ENCODE measurements around the gene SGO2. TPM values are rescaled to one million over a fixed set of nuclear protein-coding genes. Genes with fewer than 3 reads are reported as not detected.

SGO2 gene
- total and polyA plus RNA-seq, 2 experiments from 2014 or later: 6.3 to 14.5 TPM

- H4K20me1 ChIP-seq (ENCODE audit: insufficient read depth): no peaks in the 10 kb centered on the region
- 43 to 67% methylated on average over 1 of the region's 1 CpG for WGBS, 2 experiments (ENCODE audit: low coverage in 1 of 2, low lambda C conversion rate in 2 of 2, missing lambda C conversion rate in 2 of 2)
- H3K4me1 ChIP-seq (ENCODE audit: insufficient read depth): peaks cover 11% of the 10 kb centered on the region; the same call in 1 of the 2 replicates
- no peaks in the 10 kb centered on the region for H3K27me3 ChIP-seq (replicated peaks; ENCODE audit: insufficient read depth)
- peak; percentile 38 for DNase-seq
- H3K4me3 ChIP-seq: no peak overlapping the region
- in situ Hi-C loops (cut with MboI): no loop called here
- H3K27ac ChIP-seq: no peak overlapping the region
- H3K79me2 ChIP-seq (ENCODE audit: insufficient read depth): no peaks in the 10 kb centered on the region
- no peaks in the 10 kb centered on the region for H3K9me3 ChIP-seq (ENCODE audit: low read depth)
- no peak for TF ChIP-seq EZH2phosphoT487 (IDR thresholded peaks at IDR 0.05; ENCODE audit: insufficient read depth, low read depth)
- TF ChIP-seq EZH2 (IDR thresholded peaks at IDR 0.05; ENCODE audit: insufficient read depth, poor library complexity, severe bottlenecking): no peak
- H3K9ac ChIP-seq: no peak overlapping the region
- H3F3A ChIP-seq (ENCODE audit: insufficient read depth): peaks cover 14% of the 10 kb centered on the region; the same call in 1 of the 2 replicates
- no peaks in the 10 kb centered on the region; the same call in 1 of the 2 replicates for H3K9me2 ChIP-seq (ENCODE audit: insufficient read depth)
- no peak overlapping the region for H2AFZ ChIP-seq
- no peak overlapping the region for H3K4me2 ChIP-seq (ENCODE audit: unreplicated experiment)
- H3K36me3 ChIP-seq (ENCODE audit: low read depth): no peaks in the 10 kb centered on the region
Observed at GRCh38 chr2:200592406-200593075, 66.5 kb downstream of the SGO2 start.

DNA sequence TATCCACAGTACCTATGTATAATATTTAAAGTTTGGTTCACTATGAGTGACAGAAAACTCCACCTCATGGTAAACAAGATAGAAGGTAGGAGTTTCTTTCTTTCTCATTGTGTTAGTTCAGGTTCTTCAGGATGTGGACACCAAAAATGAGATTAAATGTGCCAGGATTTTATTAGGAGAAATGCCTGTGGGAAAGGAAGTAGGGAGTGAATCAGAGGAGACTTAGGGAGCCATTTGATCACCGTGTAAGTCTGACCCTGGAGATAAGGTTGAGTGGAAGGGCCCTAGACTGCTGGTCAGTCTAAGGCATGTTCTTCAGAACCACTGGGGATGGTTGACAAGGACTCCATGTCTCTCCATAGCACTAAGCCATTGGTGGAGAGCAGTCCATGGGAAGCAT lies 67.9 kb downstream of the SGO2 start:
- 67 to 75% methylated on average over 1 of the region's 1 CpG for WGBS, 2 experiments (ENCODE audit: low coverage in 1 of 2, low lambda C conversion rate in 2 of 2, missing lambda C conversion rate in 2 of 2)
- Histone ChIP-seq H3F3A (ENCODE audit: insufficient read depth) (peaks cover 12% of the 10 kb centered on the region; the same call in 1 of the 2 replicates), H3K27ac (no peak overlapping the region), H3K9ac (no peak overlapping the region), H3K27me3 (replicated peaks; ENCODE audit: insufficient read depth) (no peaks in the 10 kb centered on the region), H3K79me2 (ENCODE audit: insufficient read depth) (no peaks in the 10 kb centered on the region), H4K20me1 (ENCODE audit: insufficient read depth) (no peaks in the 10 kb centered on the region), H3K4me3 (no peak overlapping the region), H3K9me2 (ENCODE audit: insufficient read depth) (no peaks in the 10 kb centered on the region; the same call in 1 of the 2 replicates), H3K4me2 (ENCODE audit: unreplicated experiment) (no peak overlapping the region), H3K9me3 (ENCODE audit: low read depth) (no peaks in the 10 kb centered on the region), H2AFZ (no peak overlapping the region), H3K36me3 (ENCODE audit: low read depth) (no peaks in the 10 kb centered on the region), H3K4me1 (ENCODE audit: insufficient read depth) (peaks cover 11% of the 10 kb centered on the region; the same call in 1 of the 2 replicates)
- in situ Hi-C loops (cut with MboI): no loop called here
- no peak for DNase-seq
- no peak for TF ChIP-seq EZH2phosphoT487 (IDR thresholded peaks at IDR 0.05; ENCODE audit: insufficient read depth, low read depth)

DNA sequence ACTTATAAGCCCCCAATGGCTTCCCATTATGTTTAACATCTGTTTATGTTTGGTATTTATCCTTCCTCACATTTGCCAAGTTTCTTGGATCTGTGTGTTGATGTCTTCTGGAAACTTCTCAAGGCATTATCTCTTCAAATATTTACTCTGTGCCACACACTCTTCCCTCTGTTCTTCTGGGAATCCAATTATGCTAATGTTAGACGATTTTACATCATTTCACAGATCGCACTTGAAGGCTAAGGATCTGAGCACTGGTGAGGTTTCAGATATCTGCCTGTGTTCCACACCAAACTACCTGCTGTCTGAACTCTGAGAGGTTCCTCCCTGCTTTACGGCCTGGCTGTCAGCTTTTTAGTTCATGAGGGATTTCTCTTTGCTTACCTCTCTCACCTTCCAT lies 69.9 kb downstream of the SGO2 start:
- H3K9me3 ChIP-seq (ENCODE audit: low read depth): no peaks in the 10 kb centered on the region

GRCh38 chr2:200596774-200597570 lies 71.0 kb downstream of the SGO2 start:
- Histone ChIP-seq H3K4me1 (ENCODE audit: insufficient read depth) (no peaks in the 10 kb centered on the region), H3K9me2 (ENCODE audit: insufficient read depth) (no peaks in the 10 kb centered on the region; the same call in 1 of the 2 replicates), H3K36me3 (ENCODE audit: low read depth) (no peaks in the 10 kb centered on the region), H3K79me2 (ENCODE audit: insufficient read depth) (no peaks in the 10 kb centered on the region), H3K9me3 (ENCODE audit: low read depth) (no peaks in the 10 kb centered on the region), H3K4me3 (no peak overlapping the region), H3K9ac (no peak overlapping the region), H3K27me3 (replicated peaks; ENCODE audit: insufficient read depth) (no peaks in the 10 kb centered on the region), H2AFZ (no peak overlapping the region), H4K20me1 (ENCODE audit: insufficient read depth) (no peaks in the 10 kb centered on the region), H3K4me2 (ENCODE audit: unreplicated experiment) (no peak overlapping the region), H3K27ac (no peak overlapping the region), H3F3A (ENCODE audit: insufficient read depth) (no peaks in the 10 kb centered on the region)
- DNase-seq: no peak
- WGBS, 2 experiments (ENCODE audit: low coverage in 1 of 2, low lambda C conversion rate in 2 of 2, missing lambda C conversion rate in 2 of 2): 80 to 82% methylated on average over 5 of the region's 5 CpGs
- TF ChIP-seq EZH2phosphoT487 (IDR thresholded peaks at IDR 0.05; ENCODE audit: insufficient read depth, low read depth) (no peak), EZH2 (IDR thresholded peaks at IDR 0.05; ENCODE audit: insufficient read depth, poor library complexity, severe bottlenecking) (no peak)
- in situ Hi-C loops (cut with MboI): no loop called here

More for the DNA sequence above, 69.9 kb downstream of the SGO2 start:
- Histone ChIP-seq H3K4me1 (ENCODE audit: insufficient read depth) (no peaks in the 10 kb centered on the region), H3K79me2 (ENCODE audit: insufficient read depth) (no peaks in the 10 kb centered on the region), H4K20me1 (ENCODE audit: insufficient read depth) (no peaks in the 10 kb centered on the region), H3K9ac (no peak overlapping the region), H3K36me3 (ENCODE audit: low read depth) (no peaks in the 10 kb centered on the region), H2AFZ (no peak overlapping the region), H3F3A (ENCODE audit: insufficient read depth) (no peaks in the 10 kb centered on the region), H3K4me2 (ENCODE audit: unreplicated experiment) (no peak overlapping the region), H3K27ac (no peak overlapping the region), H3K9me2 (ENCODE audit: insufficient read depth) (no peaks in the 10 kb centered on the region; the same call in 1 of the 2 replicates), H3K27me3 (replicated peaks; ENCODE audit: insufficient read depth) (no peaks in the 10 kb centered on the region), H3K4me3 (no peak overlapping the region)
- in situ Hi-C loops (cut with MboI): no loop called here
- no peak for DNase-seq
- TF ChIP-seq EZH2phosphoT487 (IDR thresholded peaks at IDR 0.05; ENCODE audit: insufficient read depth, low read depth): no peak
- TF ChIP-seq EZH2 (IDR thresholded peaks at IDR 0.05; ENCODE audit: insufficient read depth, poor library complexity, severe bottlenecking): no peak
- WGBS, 2 experiments (ENCODE audit: low coverage in 1 of 2, low lambda C conversion rate in 2 of 2, missing lambda C conversion rate in 2 of 2): 84 to 88% methylated on average over 3 of the region's 3 CpGs
